B cell (primary cell): ENCODE results near the gene POLR3B. TPM values are rescaled to one million over a fixed set of nuclear protein-coding genes. Genes with fewer than 3 reads are reported as not detected.

Source experiments
- ATAC-seq: fragments of 200-7000 bp; cut with Tn5 transposase; one replicate; pipeline ENCODE4 v1.10.0; 2021; ENCODE audit warnings: low read depth, mild to moderate bottlenecking, moderate number of reproducible peaks, moderate library complexity
- CTCF ChIA-PET: fragments of 350-600 bp; sonication (Branson Sonifier 250); formaldehyde crosslinking; loops from one replicate; lab custom pipeline; 2021; ENCODE audit warnings: antibody characterized with exemption, inconsistent platforms; lab: Charles Lee
- POLR2A ChIA-PET: fragments of 350-600 bp; sonication (Branson Sonifier 250); formaldehyde crosslinking; loops from one replicate; lab custom pipeline; 2021; ENCODE audit warnings: antibody characterized with exemption; lab: Charles Lee
- DNase-seq: peaks from one replicate; pipeline ENCODE4 v3.0.0; 2013
- H2AFZ ChIP-seq: 2 replicates; pipeline ENCODE4 v1.6.1; 2012; ENCODE audit warnings: mild to moderate bottlenecking, low read depth, low read length; ENCODE audit not compliant: insufficient read depth, poor library complexity, severe bottlenecking
- H3K27ac ChIP-seq, 2 donors: 1 replicate in 1 of 2; 2 replicates in 1 of 2; pipeline ENCODE4 v1.5.1; 2012 to 2013; ENCODE audit warnings: low read length in 2 of 2, mild to moderate bottlenecking in 2 of 2, moderate library complexity in 1 of 2
- H3K27me3 ChIP-seq, 4 experiments: fragments of 200-600 bp in 1 of 4; sonication (generic) in 1 of 4; replicated peaks in 1 of 4; 1 replicate in 2 of 4; 2 replicates in 2 of 4; pipeline versions ENCODE4 v1.6.1 to v1.7.0; 2013 to 2016; ENCODE audit warnings: low read length in 3 of 4, mild to moderate bottlenecking in 2 of 4, mixed read lengths in 1 of 4, moderate library complexity in 1 of 4; ENCODE audit not compliant: insufficient read depth in 4 of 4, control insufficient read depth in 3 of 4; ENCODE audit errors: control extremely low read depth in 1 of 4
- H3K36me3 ChIP-seq, 2 experiments: replicated peaks in 1 of 2; 1 replicate in 1 of 2; 2 replicates in 1 of 2; pipeline versions ENCODE4 v1.6.1 to v1.7.1; 2013; ENCODE audit warnings: low read length in 1 of 2; ENCODE audit not compliant: insufficient read depth in 2 of 2, control insufficient read depth in 1 of 2; ENCODE audit errors: control extremely low read depth in 1 of 2, extremely low read depth in 1 of 2
- H3K4me1 ChIP-seq, 2 donors: fragments of 200-600 bp in 1 of 2; sonication (generic) in 1 of 2; 1 replicate in 1 of 2; 2 replicates in 1 of 2; pipeline versions ENCODE4 v1.5.1 to v1.6.1; 2013 to 2017; ENCODE audit warnings: low read length in 2 of 2; ENCODE audit not compliant: control insufficient read depth in 2 of 2, insufficient read depth in 2 of 2
- H3K4me2 ChIP-seq: replicated peaks from 2 replicates; pipeline ENCODE3; 2012; ENCODE audit warnings: mild to moderate bottlenecking, low read depth, low read length; ENCODE audit not compliant: poor library complexity, severe bottlenecking
- H3K4me3 ChIP-seq, 5 experiments: fragments of 200-600 bp in 1 of 5; sonication (generic) in 1 of 5; 1 replicate in 3 of 5; 2 replicates in 2 of 5; pipeline versions ENCODE4 v1.5.1 to v1.7.0; 2011 to 2016; ENCODE audit warnings: low read length in 4 of 5, mild to moderate bottlenecking in 4 of 5, low read depth in 2 of 5, control low read depth in 1 of 5, moderate library complexity in 1 of 5; ENCODE audit not compliant: insufficient read depth in 1 of 5; ENCODE audit errors: control extremely low read depth in 1 of 5, extremely low read depth in 1 of 5
- H3K79me2 ChIP-seq: fragments of 200-600 bp; sonication (generic); one replicate; pipeline ENCODE4 v1.6.0; 2016; ENCODE audit warnings: low read length; ENCODE audit not compliant: control insufficient read depth, insufficient read depth
- H3K9ac ChIP-seq: fragments of 200-600 bp; sonication (generic); 2 replicates; pipeline ENCODE4 v1.6.1; 2017; ENCODE audit warnings: mild to moderate bottlenecking, low read length, moderate library complexity
- H3K9me3 ChIP-seq, 3 donors: one replicate each; pipeline versions ENCODE4 v1.6.1 to v1.7.1; 2013; ENCODE audit warnings: low read length in 2 of 3; ENCODE audit not compliant: control insufficient read depth in 2 of 3, insufficient read depth in 1 of 3; ENCODE audit errors: control extremely low read depth in 1 of 3
- H4K20me1 ChIP-seq: 2 replicates; pipeline ENCODE4 v1.6.0; 2012; ENCODE audit warnings: mild to moderate bottlenecking, low read length; ENCODE audit not compliant: insufficient read depth, control insufficient read depth, poor library complexity, severe bottlenecking
- H3K27ac Mint-ChIP-seq: one replicate; pipeline ENCODE4 v1.8.0; 2021; ENCODE audit warnings: mixed read lengths
- H3K27me3 Mint-ChIP-seq: one replicate; pipeline ENCODE4 v1.8.0; 2021; ENCODE audit warnings: mixed read lengths
- H3K4me1 Mint-ChIP-seq: one replicate; pipeline ENCODE4 v1.8.0; 2021; ENCODE audit warnings: mixed read lengths
- H3K4me3 Mint-ChIP-seq: one replicate; pipeline ENCODE4 v1.8.0; 2021; ENCODE audit warnings: mixed read lengths
- H3K9me3 Mint-ChIP-seq: one replicate; pipeline ENCODE4 v1.8.0; 2022; ENCODE audit warnings: mixed read lengths; ENCODE audit not compliant: insufficient read depth
- CTCF ChIP-seq: fragments of 200-600 bp; IDR thresholded peaks from one replicate; pipeline ENCODE4 v1.8.0; 2022; ENCODE audit warnings: antibody characterized with exemption, mild to moderate bottlenecking
- EZH2 ChIP-seq: IDR thresholded peaks from 2 replicates; pipeline ENCODE4 v1.6.1; 2012; ENCODE audit warnings: borderline replicate concordance, low read depth, mild to moderate bottlenecking, moderate library complexity, low read length; ENCODE audit not compliant: insufficient read depth, poor library complexity, severe bottlenecking
- WGBS: methylation state at CpG from one replicate; pipeline ENCODE4 v1.1.5; 2013; ENCODE audit warnings: missing lambda C conversion rate; ENCODE audit not compliant: insufficient coverage; 5-methylcytosine and 5-hydroxymethylcytosine counted together
- intact Hi-C: fragments of 100-400 bp; cut with micrococcal nuclease; formaldehyde crosslinking; loops from one replicate; pipeline ENCODE4 v1.10.0; 2022
- polyA plus RNA-seq: library from polyadenylated mRNA; depleted of rRNA; stranded (reverse); fragments of >200 nt; gene quantifications from 2 replicates; pipeline ENCODE4 v1.2.3, GENCODE V29; 2012
- total RNA-seq, 2 donors: library from RNA; stranded (reverse); fragments of 120-200 nt in 1 of 2; gene quantifications; 1 replicate in 1 of 2; 2 replicates in 1 of 2; pipeline versions ENCODE4 v1.2.3 to v1.2.4, GENCODE V29; 2013 to 2022

The POLR3B gene
- total and polyA plus RNA-seq, 2 donors (not counting 1 experiment from before 2014, with no cell fraction given): 1.3 to 9.7 TPM

- no peak for DNase-seq
- Mint-ChIP-seq H3K4me3 (no peak overlapping the region), H3K9me3 (no peaks in the 10 kb centered on the region), H3K4me1 (peaks cover 3% of the 10 kb centered on the region), H3K27me3 (no peaks in the 10 kb centered on the region), H3K27ac (no peak overlapping the region)
- Histone ChIP-seq H2AFZ (no peak overlapping the region), H3K9ac (no peak overlapping the region), H3K4me1 (no peaks in the 10 kb centered on the region), H3K4me3 (no peak overlapping the region), H4K20me1 (peaks cover 59% of the 10 kb centered on the region), H3K27ac (no peak overlapping the region), H3K36me3 (peaks cover 19 to 87% of the 10 kb centered on the region in 2 experiments), H3K27me3 (no peaks in the 10 kb centered on the region), H3K9me3 (peaks cover 0 to 2% (median 0%) of the 10 kb centered on the region in 3 donors), H3K4me2 (no peak overlapping the region), H3K79me2 (no peaks in the 10 kb centered on the region)
- WGBS: 89% methylated on average over 2 of the region's 2 CpGs
- ATAC-seq: no peak
- CTCF ChIA-PET: interaction anchor here (0.6 to 2.6 kb wide), 3 partner anchors 17 to 608 kb away, joined by 3 to 14 read pairs (median 4); no protein-coding TSS in a partner anchor
- TF ChIP-seq CTCF (no peak), EZH2 (no peak)
- intact Hi-C loops: no loop called here
- POLR2A ChIA-PET: interaction anchor here (0.8 kb wide), 1 partner anchor 52 kb away, joined by 3 read pairs; no protein-coding TSS in a partner anchor
These were observed 30.2 kb upstream of the POLR3B start for GRCh38 chr12:106327309-106327869.

GRCh38 chr12:106328735-106329134, 28.8 kb upstream of the POLR3B start:
- DNase-seq (no peak), ATAC-seq (no peak)
- Histone ChIP-seq H3K4me1 (no peaks in the 10 kb centered on the region), H3K27me3 (no peaks in the 10 kb centered on the region), H3K27ac (no peak overlapping the region), H3K4me3 (no peak overlapping the region), H3K9ac (no peak overlapping the region), H3K9me3 (peaks cover 0 to 3% (median 0%) of the 10 kb centered on the region in 3 donors), H3K79me2 (no peaks in the 10 kb centered on the region), H3K4me2 (no peak overlapping the region), H2AFZ (no peak overlapping the region), H4K20me1 (peaks cover 50% of the 10 kb centered on the region), H3K36me3 (peaks cover 22 to 86% of the 10 kb centered on the region in 2 experiments)
- ChIA-PET CTCF (interaction anchor here (1.9 kb wide), 1 partner anchor 18 kb away, joined by 4 read pairs; no protein-coding TSS in a partner anchor), POLR2A (no interaction called here)
- Mint-ChIP-seq H3K4me1 (peaks cover 3% of the 10 kb centered on the region), H3K9me3 (no peaks in the 10 kb centered on the region), H3K27me3 (no peaks in the 10 kb centered on the region), H3K4me3 (no peak overlapping the region), H3K27ac (no peak overlapping the region)
- intact Hi-C loops: no loop called here
- TF ChIP-seq CTCF (no peak), EZH2 (no peak)
- 83% methylated on average over 7 of the region's 7 CpGs for WGBS
